Superior temporal gyrus (tissue), 1 donor: ENCODE results near the gene KRTAP4-16.
"Not testable (repeated sequence)": the region's sequence is repeated elsewhere in the genome, so short reads cannot be mapped to it uniquely, and the experiment has no call there.

Experiments
- DNase-seq: peaks from one replicate; pipeline ENCODE4 v3.0.0-alpha.2; 2016; ENCODE audit errors: extremely low spot score

The KRTAP4-16 gene

GRCh38 chr17:41101586-41102259, at the start of gene KRTAP4-16:
Gene KRTAP4-16 (minus strand): TSS chr17:41102209. CDS start chr17:41102209, 0 bp downstream.
- no peak for DNase-seq

GRCh38 chr17:41151525-41151924, 49.5 kb upstream of the KRTAP4-16 start:
- DNase-seq, result no peak

- no peak for DNase-seq
Observed at GRCh38 chr17:41150026-41150425, 48.0 kb upstream of the KRTAP4-16 start.

- DNase-seq, result no peak
Observed at GRCh38 chr17:41149652-41149985, 47.6 kb upstream of the KRTAP4-16 start, which contains the start of gene KRTAP4-5. Gene KRTAP4-5 (minus strand): TSS chr17:41149825. CDS start chr17:41149767, 58 bp downstream.

- DNase-seq, result not testable (repeated sequence)
Observed at GRCh38 chr17:41148971-41149651, 47.1 kb upstream of the KRTAP4-16 start.

- DNase-seq, result no peak
Observed at GRCh38 chr17:41147531-41148204, 45.7 kb upstream of the KRTAP4-16 start.

GRCh38 chr17:41145261-41145660, 43.3 kb upstream of the KRTAP4-16 start:
- DNase-seq, result no peak

- DNase-seq, result no peak
Observed at GRCh38 chr17:41144846-41145245, 42.8 kb upstream of the KRTAP4-16 start.

- no peak for DNase-seq
Observed at GRCh38 chr17:41141361-41141760, 39.4 kb upstream of the KRTAP4-16 start.

- DNase-seq, result no peak
Observed at GRCh38 chr17:41140360-41141131, 38.5 kb upstream of the KRTAP4-16 start, which contains the start of gene KRTAP4-6. Gene KRTAP4-6 (minus strand): TSS chr17:41140544. CDS start chr17:41140487, 57 bp downstream.

GRCh38 chr17:41139865-41140264, 37.9 kb upstream of the KRTAP4-16 start:
- DNase-seq, result not testable (repeated sequence)

- DNase-seq, result no peak
Observed at GRCh38 chr17:41133880-41134735, 32.1 kb upstream of the KRTAP4-16 start.

GRCh38 chr17:41131979-41132378, 30.0 kb upstream of the KRTAP4-16 start:
- no peak for DNase-seq

GRCh38 chr17:41127371-41127770, 25.4 kb upstream of the KRTAP4-16 start:
- DNase-seq, result no peak

- DNase-seq, result no peak
Observed at GRCh38 chr17:41126412-41126811, 24.4 kb upstream of the KRTAP4-16 start.

- DNase-seq, result no peak
Observed at GRCh38 chr17:41125064-41125463, 23.1 kb upstream of the KRTAP4-16 start.

- DNase-seq, result not testable (repeated sequence)
Observed at GRCh38 chr17:41123991-41124371, 22.0 kb upstream of the KRTAP4-16 start, which contains the start of gene KRTAP4-12. Gene KRTAP4-12 (minus strand): TSS chr17:41124182. CDS start chr17:41124122, 60 bp downstream.

GRCh38 chr17:41123292-41123990, 21.4 kb upstream of the KRTAP4-16 start:
- not testable (repeated sequence) for DNase-seq

- DNase-seq, result no peak
Observed at GRCh38 chr17:41121742-41122141, 19.7 kb upstream of the KRTAP4-16 start.
